DMS153 treated with DMSO at 0.1 percent for 48 hours (cell line): ENCODE results near the gene PAN2.

ENCODE experiments used
- DNase-seq: peaks from one replicate; lab custom pipeline; 2025; ENCODE audit not compliant: unreplicated experiment; lab: John Stamatoyannopoulos, UW

The PAN2 gene, protein sequence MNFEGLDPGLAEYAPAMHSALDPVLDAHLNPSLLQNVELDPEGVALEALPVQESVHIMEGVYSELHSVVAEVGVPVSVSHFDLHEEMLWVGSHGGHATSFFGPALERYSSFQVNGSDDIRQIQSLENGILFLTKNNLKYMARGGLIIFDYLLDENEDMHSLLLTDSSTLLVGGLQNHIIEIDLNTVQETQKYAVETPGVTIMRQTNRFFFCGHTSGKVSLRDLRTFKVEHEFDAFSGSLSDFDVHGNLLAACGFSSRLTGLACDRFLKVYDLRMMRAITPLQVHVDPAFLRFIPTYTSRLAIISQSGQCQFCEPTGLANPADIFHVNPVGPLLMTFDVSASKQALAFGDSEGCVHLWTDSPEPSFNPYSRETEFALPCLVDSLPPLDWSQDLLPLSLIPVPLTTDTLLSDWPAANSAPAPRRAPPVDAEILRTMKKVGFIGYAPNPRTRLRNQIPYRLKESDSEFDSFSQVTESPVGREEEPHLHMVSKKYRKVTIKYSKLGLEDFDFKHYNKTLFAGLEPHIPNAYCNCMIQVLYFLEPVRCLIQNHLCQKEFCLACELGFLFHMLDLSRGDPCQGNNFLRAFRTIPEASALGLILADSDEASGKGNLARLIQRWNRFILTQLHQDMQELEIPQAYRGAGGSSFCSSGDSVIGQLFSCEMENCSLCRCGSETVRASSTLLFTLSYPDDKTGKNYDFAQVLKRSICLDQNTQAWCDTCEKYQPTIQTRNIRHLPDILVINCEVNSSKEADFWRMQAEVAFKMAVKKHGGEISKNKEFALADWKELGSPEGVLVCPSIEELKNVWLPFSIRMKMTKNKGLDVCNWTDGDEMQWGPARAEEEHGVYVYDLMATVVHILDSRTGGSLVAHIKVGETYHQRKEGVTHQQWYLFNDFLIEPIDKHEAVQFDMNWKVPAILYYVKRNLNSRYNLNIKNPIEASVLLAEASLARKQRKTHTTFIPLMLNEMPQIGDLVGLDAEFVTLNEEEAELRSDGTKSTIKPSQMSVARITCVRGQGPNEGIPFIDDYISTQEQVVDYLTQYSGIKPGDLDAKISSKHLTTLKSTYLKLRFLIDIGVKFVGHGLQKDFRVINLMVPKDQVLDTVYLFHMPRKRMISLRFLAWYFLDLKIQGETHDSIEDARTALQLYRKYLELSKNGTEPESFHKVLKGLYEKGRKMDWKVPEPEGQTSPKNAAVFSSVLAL

GRCh38 chr12:56333679-56334489 is at the start of gene PAN2:
Gene PAN2 (minus strand): TSS chr12:56334000. CDS start chr12:56333094, 906 bp downstream.
- peak; percentile 93 for DNase-seq

GRCh38 chr12:56382611-56383010 is 48.8 kb upstream of the PAN2 start:
- no peak for DNase-seq

- no peak for DNase-seq
Measured at GRCh38 chr12:56377989-56378316, 44.2 kb upstream of the PAN2 start.

DNA sequence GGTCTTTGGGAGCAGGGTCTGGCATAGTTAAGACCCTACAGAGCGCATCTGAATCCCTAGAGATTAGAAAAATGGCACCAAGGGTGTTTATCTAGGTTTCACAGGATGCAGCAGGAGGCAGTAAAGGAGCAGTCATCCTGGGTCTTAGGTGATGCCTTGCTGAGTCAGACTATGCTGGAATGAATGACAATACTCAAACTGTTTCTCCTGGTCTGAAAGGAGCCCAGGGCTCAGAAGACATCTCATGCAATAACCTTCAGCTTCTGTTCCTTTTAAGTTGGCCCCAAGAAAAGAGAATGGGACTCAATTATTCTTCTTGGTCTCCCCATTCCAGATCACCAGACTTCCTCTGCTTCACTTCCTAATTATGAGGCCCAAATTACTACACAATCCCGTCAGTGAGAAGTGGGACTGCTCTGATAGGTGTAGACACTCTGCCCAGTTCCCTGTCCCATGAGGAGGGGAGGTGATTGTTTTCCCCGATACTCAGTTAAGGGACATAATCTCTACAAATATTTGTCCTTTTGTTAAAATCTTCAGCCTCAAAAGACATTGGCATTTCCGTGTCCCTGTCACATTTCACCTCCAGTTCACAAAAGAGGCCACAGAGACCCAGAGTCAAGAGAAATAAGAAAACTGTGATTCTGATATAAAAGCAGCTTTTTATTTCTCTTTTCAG is 43.6 kb upstream of the PAN2 start:
- no peak for DNase-seq

- no peak for DNase-seq
Measured at GRCh38 chr12:56375598-56376434, 42.0 kb upstream of the PAN2 start.

DNA sequence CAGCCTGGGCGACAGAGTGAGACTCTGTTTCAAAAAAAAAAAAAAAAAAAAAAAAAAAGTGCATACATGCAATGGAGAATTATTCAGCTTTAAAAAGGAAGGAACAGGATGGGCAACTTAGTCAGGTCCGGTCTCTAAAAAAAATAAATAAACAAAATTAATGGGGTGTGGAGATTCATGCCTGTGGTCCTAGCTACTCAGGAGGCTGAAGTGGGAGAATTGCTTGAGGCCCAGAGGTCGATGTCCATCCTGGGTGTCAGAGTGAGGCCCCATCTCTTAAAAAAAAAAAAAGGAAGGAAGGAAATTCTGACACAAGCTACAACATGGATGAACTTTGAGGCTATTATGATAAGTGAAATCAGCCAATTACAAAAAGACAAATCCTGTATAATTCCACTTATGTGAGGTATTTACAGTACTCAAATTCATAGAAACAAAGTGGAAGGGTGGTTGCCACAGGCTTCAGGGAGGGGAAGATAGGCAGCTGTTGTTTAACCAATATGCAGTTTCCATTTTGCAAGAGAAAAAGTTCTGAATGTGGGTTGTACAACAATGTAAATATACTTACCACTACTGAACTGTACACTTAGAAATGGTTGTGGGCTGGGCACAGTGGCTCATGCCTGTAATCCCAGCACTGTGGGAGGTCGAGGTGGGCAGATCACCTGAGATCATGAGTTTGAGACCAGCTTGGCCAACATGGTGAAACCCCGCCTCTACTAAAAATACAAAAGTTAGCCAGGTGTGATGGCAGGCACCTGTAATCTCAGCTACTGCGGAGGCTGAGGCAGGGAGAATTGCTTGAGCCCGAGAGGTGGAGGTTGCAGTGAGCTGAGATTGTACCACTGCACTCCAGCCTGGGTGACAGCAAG is 41.2 kb upstream of the PAN2 start:
- DNase-seq: no peak

GRCh38 chr12:56373515-56373914 is 39.7 kb upstream of the PAN2 start:
- DNase-seq: no peak

DNA sequence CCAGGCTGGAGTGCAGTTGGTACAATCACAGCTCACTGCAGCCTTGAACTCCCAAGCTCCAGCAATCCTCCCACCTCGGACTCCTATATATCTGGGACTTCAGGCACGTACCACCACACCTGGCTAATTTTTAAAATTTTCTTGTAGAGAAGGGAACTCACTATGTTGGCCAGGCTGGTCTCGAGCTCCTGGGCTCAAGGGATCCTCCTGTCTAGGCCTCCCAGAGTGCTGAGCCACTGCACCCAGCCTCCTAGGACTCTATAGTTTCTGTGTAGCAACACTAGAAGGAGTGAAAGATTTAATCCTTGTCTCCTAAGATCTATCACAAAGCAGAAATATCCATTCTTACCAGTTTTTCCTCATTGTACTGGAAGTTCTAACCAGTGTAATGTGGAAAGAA is 33.1 kb upstream of the PAN2 start:
- DNase-seq: no peak

GRCh38 chr12:56362130-56363059 is 28.6 kb upstream of the PAN2 start, which contains the start of gene APOF:
Gene APOF (minus strand): TSS chr12:56362857. CDS start chr12:56362745, 112 bp downstream.
- DNase-seq: no peak

DNA sequence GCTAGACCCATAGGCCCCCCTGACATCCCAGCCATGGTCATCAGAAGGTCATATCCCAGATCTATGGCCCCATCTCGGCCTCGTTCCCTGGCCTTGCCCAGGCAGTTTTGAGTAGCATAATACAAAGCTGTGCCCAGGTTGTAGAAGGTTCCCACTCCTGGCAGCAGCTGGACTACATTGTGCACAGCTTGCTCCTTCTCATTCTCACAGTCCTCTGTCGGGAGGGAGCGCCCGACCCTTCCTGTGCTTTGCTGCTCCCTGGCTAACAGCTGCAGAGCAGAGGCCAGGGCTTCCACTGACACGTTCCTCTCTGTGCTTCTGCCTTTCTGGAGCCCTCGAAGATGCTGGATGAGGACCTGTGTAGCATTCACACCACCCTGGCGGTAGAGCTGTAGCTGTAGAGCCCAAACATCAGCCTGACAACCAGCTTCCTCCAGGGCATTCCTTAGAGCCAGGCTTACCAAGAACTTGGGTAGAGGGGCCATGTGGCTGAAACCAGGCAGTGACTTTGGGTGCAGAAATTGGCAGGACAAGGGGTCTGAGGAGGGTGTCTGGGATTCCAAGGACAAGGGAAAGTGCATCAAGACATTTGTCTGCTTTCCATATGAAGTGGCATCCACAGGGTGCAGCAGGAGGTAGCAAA is 27.8 kb upstream of the PAN2 start:
- DNase-seq: no peak

DNA sequence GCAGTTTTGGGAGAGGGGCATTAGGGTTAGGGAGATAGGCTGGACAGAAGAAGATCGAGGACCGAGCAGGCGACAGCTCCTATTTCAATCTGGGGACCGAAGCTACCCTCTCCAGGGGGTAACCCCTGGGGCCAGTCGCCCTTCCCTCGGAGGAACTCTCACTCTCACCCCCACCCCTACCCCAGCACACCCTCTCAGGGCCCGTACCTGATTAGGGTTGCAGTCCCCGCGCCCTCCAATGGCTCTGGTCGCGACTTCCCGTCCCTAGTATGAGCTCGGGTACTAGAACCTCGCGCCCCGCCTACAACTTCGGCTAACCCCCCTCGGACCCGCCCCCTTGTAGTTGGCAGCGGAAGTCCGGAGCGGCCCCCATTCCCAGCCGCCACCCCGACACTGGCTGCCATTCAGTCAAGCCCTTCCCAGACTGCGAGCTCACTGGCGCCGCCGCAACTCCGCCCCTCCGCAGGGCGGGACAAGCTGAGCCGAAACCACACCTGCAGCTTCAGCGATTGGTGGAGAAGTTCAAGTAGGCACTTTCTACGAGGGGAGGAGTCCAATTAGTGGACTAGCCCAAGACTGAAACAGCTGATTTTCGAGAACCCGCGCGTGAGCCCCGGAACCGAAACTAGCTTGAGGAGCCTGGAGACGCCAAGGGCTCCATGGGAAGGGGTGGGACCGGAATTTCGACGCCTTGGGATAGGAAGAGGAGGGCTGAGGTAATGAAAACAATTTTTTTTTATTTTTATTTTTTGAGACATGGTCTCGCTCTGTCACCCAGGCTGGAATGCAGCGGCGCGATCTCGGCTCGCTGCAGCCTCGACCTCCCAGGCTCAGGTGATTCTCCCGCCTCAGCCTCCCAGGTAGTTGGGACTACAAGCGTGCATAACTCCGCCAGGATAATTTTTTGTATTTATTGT is 26.3 kb upstream of the PAN2 start, which contains the start of gene STAT2:
STAT2 (minus strand) TSS at position 257 of the 917 bp plus-strand sequence. CDS start 3,536 bp downstream, outside the sequence.
- DNase-seq: peak; percentile 99

DNA sequence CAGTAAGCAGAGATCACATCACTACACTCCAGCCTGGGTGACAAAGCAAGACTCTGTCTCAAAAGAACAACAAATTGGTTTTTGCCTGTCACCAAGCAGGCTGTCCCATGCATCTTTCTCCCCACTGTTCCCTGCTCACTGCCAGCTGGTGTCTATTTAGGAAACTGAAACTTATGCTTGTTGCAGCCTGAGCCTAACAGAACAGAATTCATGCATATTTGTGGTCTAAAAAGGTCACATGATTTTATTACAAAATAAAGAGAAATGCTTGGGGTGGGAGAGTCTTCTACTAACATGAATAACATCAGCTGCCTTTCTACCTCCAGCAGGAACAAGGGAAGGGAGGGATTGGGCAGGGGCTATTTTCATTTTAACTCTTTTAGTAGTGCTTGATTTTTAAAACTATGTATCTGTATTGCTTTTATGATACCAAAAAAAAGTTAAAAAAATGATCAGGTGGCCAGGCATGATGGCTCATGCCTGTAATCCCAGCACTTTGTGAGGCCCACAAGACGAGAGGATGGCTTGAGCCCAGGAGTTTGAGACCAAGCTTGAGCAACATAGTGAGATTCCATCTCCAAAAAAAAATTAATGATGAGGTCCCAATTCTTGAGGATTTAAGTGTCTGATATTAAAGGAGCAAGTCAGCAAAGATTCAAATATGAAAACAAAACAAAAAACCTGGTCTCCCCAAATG is 25.2 kb upstream of the PAN2 start:
- no peak for DNase-seq

GRCh38 chr12:56351325-56351724 is 17.5 kb upstream of the PAN2 start:
- DNase-seq: no peak

DNA sequence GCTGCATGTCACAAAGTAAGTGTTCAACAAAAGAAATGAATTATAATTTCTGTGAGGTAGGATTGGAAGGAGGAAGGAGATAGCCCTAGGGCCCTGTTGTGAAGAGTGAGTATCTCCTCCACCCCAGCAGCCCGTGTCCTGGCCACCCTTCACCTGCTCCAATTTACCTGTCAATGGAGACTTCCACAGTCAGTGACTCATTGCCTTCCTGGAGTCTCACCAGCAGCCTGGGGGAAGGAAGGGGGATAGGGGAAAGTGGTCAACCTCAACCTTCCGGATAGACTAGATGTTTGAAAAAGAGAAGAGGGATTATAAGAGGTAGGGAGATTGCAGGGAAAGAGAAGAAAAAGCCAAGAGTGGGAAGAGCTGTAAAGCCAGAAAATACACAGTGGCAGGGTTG is 16.9 kb upstream of the PAN2 start:
- no peak for DNase-seq

GRCh38 chr12:56348776-56349175 is 15.0 kb upstream of the PAN2 start:
- DNase-seq: no peak
